Retinal pigment epithelial cell (primary cell): ENCODE measurements around the gene BOC.

ENCODE experiments used
- DNase-seq: peaks from one replicate; pipeline ENCODE4 v3.0.0-alpha.2; 2010; ENCODE audit warnings: low read depth
- H3K4me3 ChIP-seq: 2 replicates; pipeline ENCODE4 v1.5.1; 2011; ENCODE audit warnings: mild to moderate bottlenecking, low read length, control low read depth, moderate library complexity
- TF ChIP-seq, protein P1 (sequence below): conservative IDR thresholded peaks from 2 replicates; pipeline ENCODE4 v1.5.1; 2011; ENCODE audit warnings: low read depth, low read length, control low read depth, inconsistent platforms

Gene BOC

DNA sequence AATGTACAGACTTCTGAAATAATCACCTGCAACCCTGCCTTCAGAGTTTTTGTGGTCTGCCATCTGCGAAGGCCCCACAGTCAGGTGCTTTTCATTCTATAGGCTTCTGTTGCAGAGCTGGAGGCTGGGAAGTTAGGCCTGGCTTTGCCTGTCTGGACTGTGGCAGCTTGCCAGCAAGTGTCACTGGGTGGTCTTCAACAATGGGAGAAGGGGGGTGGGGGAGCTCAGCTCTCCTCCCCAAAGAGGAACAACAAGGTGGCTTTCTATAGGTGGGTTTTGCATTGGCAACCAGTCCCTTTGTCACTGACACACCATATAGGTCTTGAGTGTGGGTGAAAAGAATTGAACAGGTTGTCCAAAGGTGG is 7.3 kb downstream of the BOC start:
- no peak for DNase-seq
- TF ChIP-seq, protein P1, sequence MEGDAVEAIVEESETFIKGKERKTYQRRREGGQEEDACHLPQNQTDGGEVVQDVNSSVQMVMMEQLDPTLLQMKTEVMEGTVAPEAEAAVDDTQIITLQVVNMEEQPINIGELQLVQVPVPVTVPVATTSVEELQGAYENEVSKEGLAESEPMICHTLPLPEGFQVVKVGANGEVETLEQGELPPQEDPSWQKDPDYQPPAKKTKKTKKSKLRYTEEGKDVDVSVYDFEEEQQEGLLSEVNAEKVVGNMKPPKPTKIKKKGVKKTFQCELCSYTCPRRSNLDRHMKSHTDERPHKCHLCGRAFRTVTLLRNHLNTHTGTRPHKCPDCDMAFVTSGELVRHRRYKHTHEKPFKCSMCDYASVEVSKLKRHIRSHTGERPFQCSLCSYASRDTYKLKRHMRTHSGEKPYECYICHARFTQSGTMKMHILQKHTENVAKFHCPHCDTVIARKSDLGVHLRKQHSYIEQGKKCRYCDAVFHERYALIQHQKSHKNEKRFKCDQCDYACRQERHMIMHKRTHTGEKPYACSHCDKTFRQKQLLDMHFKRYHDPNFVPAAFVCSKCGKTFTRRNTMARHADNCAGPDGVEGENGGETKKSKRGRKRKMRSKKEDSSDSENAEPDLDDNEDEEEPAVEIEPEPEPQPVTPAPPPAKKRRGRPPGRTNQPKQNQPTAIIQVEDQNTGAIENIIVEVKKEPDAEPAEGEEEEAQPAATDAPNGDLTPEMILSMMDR: no peak
- H3K4me3 ChIP-seq: no peak overlapping the region

DNA sequence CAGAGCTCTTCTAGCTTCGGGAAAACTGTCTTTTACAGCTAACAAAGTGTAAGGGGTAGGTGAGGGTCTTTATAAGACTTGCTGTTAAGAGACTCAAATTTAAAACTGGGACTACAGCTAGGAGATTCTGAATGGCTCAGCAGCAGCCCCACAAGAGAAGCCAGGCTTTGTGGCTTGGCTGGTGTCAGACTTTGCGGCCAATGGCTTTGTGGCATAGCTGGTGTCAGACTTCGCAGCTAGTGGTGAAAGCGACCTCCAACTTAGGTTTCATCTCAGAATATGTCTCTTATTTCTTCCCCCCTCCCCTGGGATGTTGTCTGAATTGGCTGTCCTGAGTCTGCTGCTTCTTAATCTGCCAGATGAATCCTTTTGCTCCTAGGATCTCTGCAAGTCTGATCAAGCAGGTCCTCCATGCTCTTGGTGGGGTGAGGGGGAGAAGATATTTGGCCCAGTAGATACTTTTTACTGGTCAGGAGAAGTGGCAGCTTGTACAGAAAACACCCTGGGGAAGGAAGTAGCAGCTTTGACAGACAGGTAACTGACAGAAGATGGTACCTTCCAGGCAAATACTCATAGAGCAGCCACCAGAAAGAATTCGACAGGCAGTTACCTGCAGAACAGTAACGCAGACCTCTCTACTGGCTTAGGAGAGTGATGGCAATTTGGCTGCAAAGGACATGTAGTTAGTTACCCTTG is 8.4 kb downstream of the BOC start:
- H3K4me3 ChIP-seq: no peak overlapping the region
- TF ChIP-seq, protein P1: no peak
- no peak for DNase-seq

DNA sequence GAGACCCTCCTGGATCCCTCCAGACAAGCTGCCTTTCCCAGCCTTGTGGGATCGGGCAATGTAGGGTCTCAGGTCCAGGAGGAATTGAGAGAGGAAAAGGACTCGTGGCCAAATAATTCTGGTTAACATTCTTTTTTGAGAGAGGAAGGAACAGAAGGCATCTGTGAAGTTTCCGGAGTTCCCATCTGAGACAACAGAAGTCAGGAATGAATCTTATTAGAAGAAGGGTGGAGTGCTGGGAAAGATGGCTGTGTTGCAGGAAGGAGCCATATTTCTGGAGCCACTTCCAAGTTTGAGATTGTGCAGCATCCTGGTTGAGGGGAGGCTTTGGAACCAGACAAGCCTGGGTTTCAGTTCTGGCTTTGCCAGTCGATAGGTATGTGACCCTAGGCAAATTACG is 9.4 kb downstream of the BOC start:
- TF ChIP-seq, protein P1: no peak
- DNase-seq: no peak
- H3K4me3 ChIP-seq: no peak overlapping the region

DNA sequence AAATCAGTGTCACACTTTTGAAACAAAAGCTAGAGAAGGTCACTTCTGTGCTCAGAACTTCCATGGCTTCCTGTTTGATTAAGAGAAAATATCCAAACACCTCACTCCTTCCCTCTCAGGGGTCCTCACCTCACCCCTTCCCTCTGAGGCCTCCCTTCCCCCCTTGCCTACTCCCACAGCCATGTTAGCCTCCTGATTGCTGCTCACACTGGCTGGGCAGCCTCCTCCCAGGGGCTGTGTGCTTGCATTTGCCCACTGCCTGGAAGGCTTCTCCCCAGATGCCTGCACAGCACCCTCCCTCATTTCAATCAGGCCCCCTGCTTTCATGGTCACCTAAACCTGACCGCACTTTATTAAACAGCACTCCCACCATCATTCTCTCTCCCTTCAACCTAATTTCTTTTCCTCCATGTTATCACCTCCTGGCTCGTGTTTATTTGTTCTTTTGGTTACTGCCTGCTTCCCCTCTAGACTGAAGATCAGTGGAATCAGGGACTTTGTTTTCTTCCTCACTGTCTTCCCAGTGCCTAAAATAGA is 10.4 kb downstream of the BOC start:
- no peak overlapping the region for H3K4me3 ChIP-seq
- TF ChIP-seq, protein P1: no peak
- no peak for DNase-seq

DNA sequence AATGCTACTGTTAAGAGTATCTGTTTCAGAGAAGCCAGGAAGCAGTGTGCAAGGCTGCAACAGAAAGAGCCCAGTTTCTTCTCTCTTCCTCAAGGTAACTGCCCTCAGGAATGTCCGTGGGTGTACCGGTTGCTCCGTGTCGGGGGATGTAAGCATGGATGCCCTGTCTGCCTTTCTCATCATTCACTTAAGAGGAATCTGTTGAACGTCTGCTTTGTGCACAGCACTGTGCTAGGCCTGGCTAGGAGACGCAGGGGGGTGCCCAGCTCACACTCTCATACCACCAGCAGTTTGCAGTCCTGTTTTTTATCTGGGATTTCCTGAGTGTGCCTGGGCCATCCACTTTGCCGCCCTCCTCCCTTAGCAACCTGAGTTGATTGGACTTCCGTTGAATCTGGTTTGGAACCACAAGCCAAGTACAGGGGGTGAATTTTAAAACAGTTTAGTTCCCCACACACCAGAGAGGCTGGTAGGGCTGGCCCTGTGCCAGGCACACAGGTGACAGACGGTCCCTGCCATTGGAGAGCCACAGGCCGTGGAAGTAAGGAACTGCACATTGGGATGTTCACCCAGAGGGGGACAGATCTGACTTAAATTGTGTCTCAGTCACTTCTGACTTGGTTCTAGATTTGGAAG is 11.2 kb downstream of the BOC start:
- no peak for DNase-seq
- TF ChIP-seq, protein P1: no peak
- no peak overlapping the region for H3K4me3 ChIP-seq

DNA sequence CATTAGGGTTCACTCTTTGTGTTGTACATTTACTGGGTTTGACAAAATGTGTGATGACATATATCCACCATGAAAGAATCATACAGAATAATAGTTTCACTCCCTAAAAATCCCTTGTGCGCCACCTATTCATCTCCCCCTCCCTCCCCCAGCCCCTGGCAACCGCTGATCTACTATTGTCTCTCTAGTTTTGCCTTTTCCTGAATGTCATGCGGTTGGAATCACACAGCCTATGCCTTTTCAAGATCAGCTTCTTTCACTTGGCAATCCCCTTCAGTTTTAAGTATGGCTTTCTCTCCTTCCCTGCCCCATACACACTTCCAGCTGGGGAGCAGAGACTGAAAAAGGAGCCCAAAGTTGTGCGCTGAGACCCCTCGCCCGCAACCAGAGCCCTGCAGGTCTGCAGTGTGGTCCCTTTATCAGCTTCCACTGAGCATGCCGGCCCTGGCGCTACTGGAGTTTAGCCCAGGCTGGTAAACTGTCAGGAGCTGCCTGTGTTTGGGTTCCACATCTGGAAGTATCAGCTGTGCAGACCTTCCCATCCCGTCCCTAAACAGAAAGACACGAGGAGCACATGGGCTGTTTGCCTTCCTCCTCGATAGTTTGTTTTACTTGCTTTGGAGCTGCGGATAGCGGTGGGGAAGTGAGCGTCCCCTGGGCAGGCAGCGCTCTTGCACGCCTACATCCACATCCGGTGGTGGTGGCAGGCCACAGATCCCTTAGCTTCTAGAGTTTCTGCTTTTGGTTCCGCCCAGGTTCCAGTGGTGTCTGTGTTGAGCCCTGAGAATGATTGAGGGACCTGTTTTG is 12.3 kb downstream of the BOC start:
- no peak overlapping the region for H3K4me3 ChIP-seq
- no peak for DNase-seq

More for the DNA sequence above, 12.3 kb downstream of the BOC start:
- TF ChIP-seq, protein P1: no peak
